OCI-LY1 (cell line): Measurements from ENCODE around the gene TMEM198.

ENCODE experiments used
- H2AFZ ChIP-seq: fragments of 200-600 bp; sonication (generic), shearing (Covaris generic); 2 replicates; pipeline ENCODE4 v1.6.0; 2014; ENCODE audit warnings: antibody characterized with exemption, mild to moderate bottlenecking, low read length
- H3F3A ChIP-seq: fragments of 200-600 bp; sonication (generic), shearing (Covaris generic); 2 replicates; pipeline ENCODE4 v1.6.0; 2014; ENCODE audit warnings: mild to moderate bottlenecking, antibody characterized with exemption, low read length, moderate library complexity; ENCODE audit not compliant: insufficient read depth
- H3K27ac ChIP-seq: fragments of 200-600 bp; sonication (generic); 2 replicates; pipeline ENCODE4 v1.5.1; 2014; ENCODE audit warnings: low read length, mixed run types, mild to moderate bottlenecking, low read depth; ENCODE audit not compliant: poor library complexity, severe bottlenecking
- H3K27me3 ChIP-seq: fragments of 200-600 bp; sonication (generic); 2 replicates; pipeline ENCODE4 v1.6.0; 2014; ENCODE audit warnings: antibody characterized with exemption, mild to moderate bottlenecking, low read length, moderate library complexity; ENCODE audit not compliant: insufficient read depth
- H3K36me3 ChIP-seq: fragments of 200-600 bp; sonication (generic); 2 replicates; pipeline ENCODE4 v1.6.1; 2014; ENCODE audit warnings: mild to moderate bottlenecking, antibody characterized with exemption, low read length, moderate library complexity, mixed read lengths; ENCODE audit not compliant: insufficient read depth
- H3K4me1 ChIP-seq: fragments of 200-600 bp; sonication (generic); 2 replicates; pipeline ENCODE4 v1.5.1; 2014; ENCODE audit warnings: mild to moderate bottlenecking, low read length, moderate library complexity; ENCODE audit not compliant: insufficient read depth, severe bottlenecking
- H3K4me2 ChIP-seq: fragments of 200-600 bp; sonication (generic), shearing (Covaris generic); 2 replicates; pipeline ENCODE4 v1.6.1; 2014; ENCODE audit warnings: low read length
- H3K4me3 ChIP-seq: fragments of 200-600 bp; sonication (generic); 2 replicates; pipeline ENCODE4 v1.5.1; 2014; ENCODE audit warnings: low read length, low read depth, mild to moderate bottlenecking, mixed read lengths; ENCODE audit not compliant: poor library complexity, severe bottlenecking
- H3K79me2 ChIP-seq: fragments of 200-600 bp; shearing (Covaris generic); 2 replicates; pipeline ENCODE4 v1.6.1; 2016; ENCODE audit warnings: mixed run types, low read length, mixed read lengths; ENCODE audit not compliant: insufficient read depth
- H3K9ac ChIP-seq: fragments of 200-600 bp; sonication (generic), shearing (Covaris generic); 2 replicates; pipeline ENCODE4 v1.6.1; 2014; ENCODE audit warnings: mild to moderate bottlenecking, low read length, mixed read lengths
- H3K9me2 ChIP-seq: fragments of 200-600 bp; sonication (generic), shearing (Covaris generic); 2 replicates; pipeline ENCODE4 v1.6.1; 2014; ENCODE audit warnings: low read depth, mild to moderate bottlenecking, low read length, mixed read lengths
- H3K9me3 ChIP-seq: fragments of 200-600 bp; shearing (Covaris generic); 2 replicates; pipeline ENCODE4 v1.6.1; 2014; ENCODE audit warnings: low read length, mixed read lengths
- H4K20me1 ChIP-seq: fragments of 200-600 bp; sonication (generic), shearing (Covaris generic); 2 replicates; pipeline ENCODE4 v1.6.0; 2016; ENCODE audit warnings: mild to moderate bottlenecking, low read length; ENCODE audit not compliant: insufficient read depth
- CTCF ChIP-seq: fragments of 200-600 bp; sonication (generic), shearing (Covaris generic); IDR thresholded peaks from 2 replicates; pipeline ENCODE4 v1.5.1; 2017; ENCODE audit warnings: mild to moderate bottlenecking, antibody characterized with exemption, low read length, moderate library complexity, mixed read lengths
- EZH2 ChIP-seq: fragments of 200-600 bp; sonication (generic), shearing (Covaris generic); IDR thresholded peaks from 2 replicates; pipeline ENCODE4 v1.8.0; 2017; ENCODE audit warnings: borderline replicate concordance, mixed run types, mild to moderate bottlenecking, antibody characterized with exemption, low read length, moderate library complexity, mixed read lengths

Gene TMEM198

GRCh38 chr2:219544567-219544966 is 739 bp downstream of the TMEM198 start:
- H3K36me3 ChIP-seq = peaks cover 11% of the 10 kb centered on the region; the same call in 1 of the 2 replicates

GRCh38 chr2:219545295-219545942 is 1.6 kb downstream of the TMEM198 start:
- Histone ChIP-seq H3F3A (no peaks in the 10 kb centered on the region), H4K20me1 (no peaks in the 10 kb centered on the region), H3K36me3 (peaks cover 10% of the 10 kb centered on the region; the same call in 1 of the 2 replicates), H3K9me3 (no peaks in the 10 kb centered on the region), H3K9me2 (no peaks in the 10 kb centered on the region), H3K27me3 (no peaks in the 10 kb centered on the region), H2AFZ (no peak overlapping the region), H3K4me2 (no peak overlapping the region), H3K9ac (no peak overlapping the region), H3K4me1 (peaks cover 13% of the 10 kb centered on the region), H3K79me2 (no peaks in the 10 kb centered on the region), H3K4me3 (no peak overlapping the region), H3K27ac (no peak overlapping the region)
- no peak for TF ChIP-seq CTCF
- TF ChIP-seq EZH2 = no peak

More at GRCh38 chr2:219544567-219544966, 739 bp downstream of the TMEM198 start:
- Histone ChIP-seq H3K9me2 (no peaks in the 10 kb centered on the region), H3K79me2 (no peaks in the 10 kb centered on the region), H3K9ac (no peak overlapping the region; the same call in 1 of the 2 replicates), H2AFZ (no peak overlapping the region), H3F3A (no peaks in the 10 kb centered on the region), H3K4me2 (peak overlapping the region; percentile 65), H3K4me1 (peaks cover 13% of the 10 kb centered on the region), H3K4me3 (peak overlapping the region; percentile 66), H4K20me1 (no peaks in the 10 kb centered on the region), H3K9me3 (no peaks in the 10 kb centered on the region), H3K27me3 (no peaks in the 10 kb centered on the region), H3K27ac (no peak overlapping the region)
- TF ChIP-seq CTCF (no peak), EZH2 (no peak)

GRCh38 chr2:219545943-219546352 is 2.1 kb downstream of the TMEM198 start:
- no peaks in the 10 kb centered on the region for H3F3A ChIP-seq
- H3K4me3 ChIP-seq = no peak overlapping the region
- no peaks in the 10 kb centered on the region for H4K20me1 ChIP-seq
- H3K27ac ChIP-seq = no peak overlapping the region
- H3K79me2 ChIP-seq = no peaks in the 10 kb centered on the region
- peaks cover 13% of the 10 kb centered on the region for H3K4me1 ChIP-seq
- peaks cover 4% of the 10 kb centered on the region; the same call in 1 of the 2 replicates for H3K36me3 ChIP-seq
- H3K27me3 ChIP-seq = no peaks in the 10 kb centered on the region
- H3K9me3 ChIP-seq = no peaks in the 10 kb centered on the region
- no peak overlapping the region for H3K4me2 ChIP-seq
- H3K9me2 ChIP-seq = no peaks in the 10 kb centered on the region
- H3K9ac ChIP-seq = no peak overlapping the region
- no peak for TF ChIP-seq EZH2
- TF ChIP-seq CTCF = no peak
- no peak overlapping the region for H2AFZ ChIP-seq
